Measurements from ENCODE around the gene PEX6. TPM values are rescaled to one million over a fixed set of nuclear protein-coding genes. Genes with fewer than 3 reads are reported as not detected.
"Not testable (repeated sequence)": the region's sequence is repeated elsewhere in the genome, so short reads cannot be mapped to it uniquely, and the experiment has no call there.

Gene PEX6
- total RNA-seq, 2 experiments from 2014 or later: 18.9 to 19.4 TPM

DNA sequence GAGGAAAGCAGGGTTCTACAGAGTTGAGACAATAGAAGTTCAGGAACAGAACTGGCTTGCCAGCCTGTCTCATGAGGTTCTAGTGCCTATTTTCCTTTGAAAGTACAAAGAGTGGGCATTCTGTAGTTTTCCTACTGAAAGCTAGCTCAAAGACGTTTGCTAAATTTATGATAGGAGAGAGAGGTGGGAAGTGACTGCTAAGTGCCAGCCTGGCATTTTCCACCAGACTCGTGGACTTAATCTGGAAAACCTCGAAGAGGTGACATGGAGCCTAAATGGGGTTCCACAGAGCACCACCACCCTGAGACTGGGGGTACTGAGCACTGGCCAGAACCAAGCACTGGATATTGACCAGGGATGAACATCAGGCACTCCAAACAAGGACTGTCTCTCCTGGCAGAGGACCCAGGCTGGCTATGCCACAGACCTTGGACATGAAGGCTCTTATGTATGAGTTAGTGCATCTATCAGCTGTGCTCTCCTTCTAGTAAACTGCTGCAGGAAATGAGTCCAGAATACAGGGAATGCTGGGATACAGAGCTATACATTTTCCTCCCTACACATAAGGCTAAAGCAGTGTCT lies 7.1 kb downstream of the PEX6 start:
- POLR2A ChIA-PET: interaction anchor here (1.1 kb wide), 1 partner anchor 10 kb away, joined by 3 read pairs; no protein-coding TSS in a partner anchor

DNA sequence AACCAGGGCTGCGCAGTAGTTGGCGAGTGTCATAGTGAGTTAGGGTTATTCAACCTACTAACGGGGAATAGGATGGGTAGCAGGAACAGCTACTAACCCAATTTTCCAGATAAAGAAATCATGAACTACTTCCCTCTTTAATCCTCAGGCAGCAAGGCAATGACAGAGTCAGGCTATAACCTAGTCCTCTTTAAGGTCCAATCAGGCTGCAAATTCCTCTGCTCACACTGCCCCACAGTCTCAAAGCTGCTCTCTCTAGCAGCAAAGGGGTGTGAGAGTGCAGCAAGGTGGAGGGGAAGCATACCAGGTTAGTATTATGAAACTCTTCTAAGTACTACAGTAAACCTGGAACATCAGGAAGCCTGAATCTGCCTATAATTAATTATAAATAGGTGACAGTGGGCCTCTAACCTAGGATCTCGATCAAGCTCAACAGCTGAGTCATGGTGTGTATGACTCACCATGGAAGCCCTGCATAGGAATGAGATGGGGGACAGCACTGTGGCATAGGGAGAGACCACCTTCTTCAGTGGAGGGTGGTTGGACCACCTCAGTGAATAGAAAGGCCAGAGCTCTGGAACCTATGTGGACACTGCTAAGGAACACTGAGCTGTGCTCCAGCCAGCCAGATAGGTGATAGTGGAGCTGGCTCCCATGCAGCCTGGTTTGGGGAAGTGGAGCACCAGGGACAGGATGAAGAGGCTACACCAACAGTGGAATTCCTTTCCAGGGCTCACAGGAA lies 7.9 kb downstream of the PEX6 start:
- ChIA-PET POLR2A (interaction anchor here (1.1 kb wide), 1 partner anchor 9 kb away, joined by 3 read pairs; no protein-coding TSS in a partner anchor), CTCF (interaction anchor here (1.0 to 1.2 kb wide), 2 partner anchors 172 to 173 kb away, joined by 3 to 4 read pairs; no protein-coding TSS in a partner anchor)

More for the DNA sequence above, 7.1 kb downstream of the PEX6 start:
- CTCF ChIA-PET: interaction anchor here (0.7 to 1.2 kb wide), 2 partner anchors 38 to 172 kb away, joined by 3 to 4 read pairs; no protein-coding TSS in a partner anchor

DNA sequence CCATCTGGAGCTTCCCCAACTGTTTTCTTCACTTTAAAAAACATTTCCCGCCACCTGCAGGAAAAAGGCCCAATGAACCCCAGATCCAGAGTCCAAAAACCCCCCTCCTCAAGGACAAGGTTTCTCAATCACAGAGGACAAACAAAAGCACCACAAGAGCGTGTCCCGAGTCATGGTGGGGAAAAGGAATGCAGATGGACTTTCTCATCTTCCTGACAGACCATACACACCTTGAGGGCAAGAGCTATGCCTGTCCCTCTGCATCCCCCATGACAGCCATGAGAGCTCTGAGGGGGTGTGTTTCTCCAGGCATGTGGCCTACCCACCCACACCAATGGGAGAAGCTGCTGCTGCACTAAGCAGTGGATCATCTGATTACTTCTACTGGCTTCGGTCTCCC lies 9.0 kb downstream of the PEX6 start:
- ChIA-PET CTCF (no interaction called here), POLR2A (no interaction called here)

DNA sequence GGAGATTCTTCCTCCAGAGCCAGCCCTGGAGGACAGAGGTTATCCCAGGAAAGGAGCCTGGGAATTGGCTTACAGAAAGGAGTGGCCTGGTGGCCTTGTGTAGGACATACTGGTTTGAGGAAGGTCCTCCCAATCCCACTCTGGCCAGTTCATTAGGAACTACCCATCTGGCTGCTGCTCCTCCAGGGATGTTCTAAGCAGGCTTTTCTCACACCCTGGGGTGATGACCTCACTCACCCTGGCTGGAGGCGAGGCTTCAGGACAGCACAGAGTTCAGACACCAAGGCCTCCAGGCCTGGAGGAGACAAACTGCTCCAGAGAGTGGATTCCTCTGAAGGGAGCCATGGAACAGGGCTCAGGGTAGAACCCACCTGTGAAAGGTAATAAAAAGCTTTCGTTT lies 9.6 kb downstream of the PEX6 start:
- POLR2A ChIA-PET: no interaction called here
- CTCF ChIA-PET: no interaction called here

DNA sequence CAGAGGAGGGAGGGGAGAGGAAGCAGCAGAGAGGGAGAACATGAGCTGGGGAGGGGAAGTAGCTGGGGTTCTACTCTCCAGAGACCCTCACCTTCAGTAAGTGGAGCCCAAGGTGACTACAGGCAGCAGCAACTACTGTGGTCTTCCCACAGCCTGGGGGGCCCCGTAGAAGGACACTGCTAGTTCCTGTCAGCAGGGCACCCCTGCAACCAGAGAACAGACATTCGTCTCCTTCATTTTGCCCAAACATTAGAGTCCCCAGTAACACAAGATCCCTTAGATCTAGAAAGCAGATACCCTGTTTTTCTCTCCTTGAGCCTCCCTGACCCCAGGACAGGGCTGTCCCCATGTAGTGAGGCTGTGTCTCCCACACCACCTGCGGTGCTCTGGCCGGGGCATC lies 10.2 kb downstream of the PEX6 start:
- ChIA-PET CTCF (no interaction called here), POLR2A (no interaction called here)

DNA sequence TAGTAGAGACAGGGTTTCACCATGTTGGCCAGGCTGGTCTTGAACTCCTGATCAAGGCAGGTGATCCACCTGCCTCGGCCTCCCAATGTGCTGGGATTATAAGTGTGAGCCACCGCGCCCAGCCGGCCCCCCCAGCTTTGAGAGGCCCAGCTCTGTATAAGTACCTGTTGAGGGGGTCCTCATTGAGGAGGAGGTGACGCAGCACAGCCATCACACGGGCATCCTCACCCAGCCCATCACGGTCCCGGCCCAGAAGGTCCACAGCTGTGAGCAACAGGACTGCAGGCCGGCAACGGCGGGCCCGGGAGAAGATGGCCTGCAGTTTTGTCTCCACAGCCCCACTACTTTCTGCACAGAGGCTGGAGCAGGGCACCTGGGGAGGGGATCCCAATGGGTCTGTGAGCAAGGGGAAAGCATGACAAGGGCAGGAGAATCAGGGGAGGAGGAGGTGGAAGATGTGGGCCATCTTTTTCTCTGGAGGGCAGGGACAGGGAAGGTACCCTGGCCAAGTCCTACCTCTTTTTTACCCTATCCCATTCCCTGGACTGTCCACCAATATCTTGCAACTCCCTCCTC lies 10.8 kb downstream of the PEX6 start:
- CTCF ChIA-PET: no interaction called here
- POLR2A ChIA-PET: no interaction called here

DNA sequence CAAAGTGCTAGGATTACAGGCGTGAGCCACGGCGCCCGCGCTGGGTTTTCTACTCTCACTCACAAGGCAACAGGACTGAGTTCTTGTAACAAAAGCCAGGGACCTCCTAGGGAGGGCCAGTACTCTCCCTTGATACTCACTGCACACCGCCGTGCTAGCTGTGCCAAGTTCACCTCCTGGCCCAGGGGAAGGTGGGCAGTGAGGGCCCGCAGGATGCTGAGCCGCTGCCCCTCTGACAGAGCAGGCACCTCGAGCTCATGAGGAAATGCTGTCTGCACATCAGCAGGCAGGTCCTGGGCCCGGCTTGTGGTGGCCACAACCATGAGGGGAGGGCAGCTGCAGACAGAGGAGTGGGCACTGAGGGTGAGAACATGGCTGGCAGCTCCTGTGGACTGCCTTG lies 11.8 kb downstream of the PEX6 start:
- CTCF ChIA-PET: interaction anchor here (0.5 kb wide), 1 partner anchor 197 kb away, joined by 3 read pairs; no protein-coding TSS in a partner anchor
- POLR2A ChIA-PET: no interaction called here

DNA sequence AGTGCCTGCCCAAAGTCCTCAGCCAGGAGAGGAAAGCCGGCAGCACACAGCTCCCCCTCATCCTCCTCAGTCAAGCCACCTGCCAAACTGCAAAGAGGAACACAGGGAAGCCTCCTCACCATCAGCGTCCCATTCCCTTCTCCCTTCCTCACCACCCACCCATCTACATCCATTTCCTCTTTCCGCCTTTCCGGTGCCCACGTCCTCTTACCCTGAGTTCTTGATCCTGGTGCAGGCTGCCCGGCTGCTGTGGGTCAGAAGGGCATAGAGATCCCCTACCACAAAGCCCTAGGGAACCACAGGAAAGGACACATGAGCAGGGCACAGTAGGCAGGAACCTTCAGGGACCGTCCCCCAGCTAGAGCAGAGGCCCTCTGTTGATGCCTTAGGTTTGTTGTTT lies 12.4 kb downstream of the PEX6 start:
- CTCF ChIA-PET: no interaction called here

DNA sequence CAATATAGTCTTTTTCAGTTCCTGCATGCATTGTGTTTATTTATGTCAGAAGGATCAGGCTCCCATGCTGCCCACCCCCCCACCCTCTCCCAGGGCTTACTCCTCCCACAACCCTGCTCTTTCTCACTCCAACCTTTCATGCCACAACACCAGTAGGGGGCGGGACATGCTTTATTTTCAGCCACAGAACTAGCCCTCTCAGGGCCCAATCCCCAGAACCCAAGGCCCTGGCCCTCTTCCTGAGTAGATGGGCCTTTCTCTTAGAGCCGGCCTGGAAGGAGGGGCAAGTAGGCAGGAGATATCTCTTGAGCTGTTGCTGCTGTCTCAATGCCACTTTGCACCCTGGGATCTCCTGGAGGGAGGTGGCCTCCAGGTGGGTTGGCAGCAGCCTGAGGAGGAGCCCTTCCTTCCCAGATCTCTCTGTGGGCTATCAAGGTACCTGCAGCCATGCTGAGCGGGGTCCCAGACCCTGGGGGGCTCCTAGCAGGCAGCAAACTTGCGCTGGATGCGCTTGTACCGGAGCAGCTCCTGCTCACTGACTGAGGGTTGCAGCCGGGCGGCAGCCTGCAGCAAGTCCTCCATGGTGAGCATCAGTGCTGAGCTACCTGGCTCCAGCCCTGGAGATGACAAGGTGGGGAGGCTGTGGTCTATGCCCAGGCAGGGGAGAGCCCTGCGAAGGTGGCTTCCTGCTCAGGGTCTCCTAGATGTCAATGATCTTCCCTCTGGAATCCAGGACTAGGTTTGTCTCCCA lies 15.0 kb downstream of the PEX6 start:
- ChIA-PET CTCF (interaction anchor here (0.5 kb wide), 1 partner anchor 12 kb away, joined by 3 read pairs; no protein-coding TSS in a partner anchor), POLR2A (interaction anchor here (0.5 kb wide), 1 partner anchor 51 kb away, joined by 3 read pairs; no protein-coding TSS in a partner anchor)

More for the DNA sequence above, 12.4 kb downstream of the PEX6 start:
- POLR2A ChIA-PET: no interaction called here

DNA sequence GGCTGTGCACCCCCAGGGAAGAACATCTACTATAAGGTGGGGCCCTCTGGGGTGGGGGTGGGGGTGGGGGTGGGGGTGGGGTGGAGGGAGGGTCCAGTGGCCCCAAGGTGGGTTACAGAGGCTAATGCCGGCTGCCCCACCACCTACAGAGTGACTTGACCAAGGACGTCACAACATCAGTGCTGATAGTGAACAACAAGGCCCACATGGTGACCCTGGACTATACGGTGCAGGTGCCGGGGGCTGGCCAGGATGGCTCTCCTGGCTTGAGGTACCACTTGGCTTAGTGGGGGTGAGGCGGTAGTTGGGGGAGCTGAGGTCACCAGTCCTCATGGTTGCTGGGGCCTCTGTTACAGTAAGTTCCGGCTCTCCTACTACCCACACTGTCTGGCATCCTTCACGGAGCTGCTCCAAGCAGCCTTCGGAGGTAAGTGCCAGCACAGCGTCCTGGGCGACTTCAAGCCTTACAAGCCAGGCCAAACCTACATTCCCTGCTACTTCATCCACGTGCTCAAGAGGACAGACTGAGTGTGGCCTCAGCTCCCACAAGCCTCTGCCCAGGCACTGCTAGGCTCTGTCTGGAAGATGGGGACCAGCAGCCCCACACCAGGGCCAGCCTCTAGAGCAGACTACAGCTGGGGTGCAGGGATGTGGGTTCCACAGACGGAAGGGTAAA lies 15.7 kb downstream of the PEX6 start:
- POLR2A ChIA-PET: no interaction called here
- CTCF ChIA-PET: interaction anchor here (1.2 kb wide), 1 partner anchor 180 kb away, joined by 5 read pairs; no protein-coding TSS in a partner anchor

DNA sequence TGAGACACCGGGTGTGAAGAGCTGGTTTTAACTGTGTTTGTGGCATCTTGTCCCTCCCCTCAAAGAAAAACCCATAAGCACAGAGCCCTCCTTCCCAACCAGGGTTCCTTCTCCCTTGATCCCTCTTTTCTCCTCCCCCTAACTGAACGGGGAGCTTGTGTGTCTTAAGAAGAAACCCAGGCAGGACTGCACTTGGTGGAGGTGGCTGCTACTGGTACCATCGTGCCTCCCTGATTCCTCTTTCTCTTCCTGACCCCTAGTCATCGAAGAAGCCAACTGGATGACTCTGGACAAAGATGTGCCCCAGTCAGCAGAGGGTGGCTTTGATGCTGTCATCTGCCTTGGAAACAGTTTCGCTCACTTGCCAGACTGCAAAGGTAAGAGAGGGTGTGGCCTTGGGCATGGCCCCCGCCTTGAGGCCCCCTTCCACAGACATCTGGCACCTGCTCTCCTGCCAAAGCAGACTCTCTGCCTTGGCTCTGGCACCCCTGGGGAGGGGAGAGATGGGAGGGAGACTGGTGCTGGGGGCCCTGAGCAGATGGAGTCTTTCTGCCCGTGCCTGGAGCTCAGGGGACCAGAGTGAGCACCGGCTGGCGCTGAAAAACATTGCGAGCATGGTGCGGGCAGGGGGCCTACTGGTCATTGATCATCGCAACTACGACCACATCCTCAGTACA lies 16.3 kb downstream of the PEX6 start:
- CTCF ChIA-PET: interaction anchor here (1.2 kb wide), 1 partner anchor 181 kb away, joined by 5 read pairs; no protein-coding TSS in a partner anchor
- POLR2A ChIA-PET: no interaction called here

DNA sequence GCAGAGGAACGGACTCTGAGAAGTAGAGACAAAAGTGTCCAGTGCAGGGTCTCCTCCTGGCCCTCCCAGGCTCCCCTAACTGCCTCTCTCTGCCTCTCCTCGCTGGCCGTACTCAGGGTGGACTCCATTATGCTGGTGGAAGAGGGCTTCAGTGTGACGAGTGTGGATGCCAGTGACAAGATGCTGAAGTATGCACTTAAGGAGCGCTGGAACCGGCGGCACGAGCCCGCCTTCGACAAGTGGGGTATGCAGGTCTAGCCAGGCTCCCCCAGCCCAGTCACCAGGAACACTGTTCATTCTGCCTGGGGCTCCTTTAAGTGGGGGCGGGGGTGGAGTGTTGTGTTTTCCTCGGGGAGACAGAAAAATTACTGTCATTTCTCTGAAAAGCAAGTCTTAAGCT lies 16.9 kb downstream of the PEX6 start:
- ChIA-PET POLR2A (interaction anchor here (0.7 kb wide), 2 partner anchors 9 to 58 kb away, joined by 3 to 4 read pairs; no protein-coding TSS in a partner anchor), CTCF (interaction anchor here (0.6 to 1.2 kb wide), 2 partner anchors 182 to 400 kb away, joined by 4 to 5 read pairs; no protein-coding TSS in a partner anchor)

DNA sequence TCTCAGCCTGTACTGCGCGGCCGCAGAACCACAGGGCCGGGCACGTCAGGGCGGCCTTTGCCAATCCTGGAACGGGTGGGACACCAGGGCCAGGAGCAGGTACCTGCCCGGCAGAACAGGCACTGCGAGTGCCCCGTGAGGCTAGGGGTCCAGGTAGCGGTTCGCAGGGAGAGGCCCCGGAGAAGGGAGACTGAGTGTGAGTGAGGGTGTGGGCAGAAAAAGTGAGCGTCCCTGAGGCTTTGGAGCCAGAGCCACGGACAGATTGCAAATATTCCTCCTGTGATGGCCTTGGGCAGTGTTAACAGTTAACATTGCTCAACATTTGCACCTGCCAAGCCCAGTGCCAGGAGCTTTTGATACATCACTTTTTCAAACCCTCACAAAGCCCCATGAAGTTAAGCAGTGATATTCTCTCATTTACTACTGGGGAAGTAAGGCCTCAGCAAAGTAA lies 17.9 kb downstream of the PEX6 start:
- ChIA-PET POLR2A (interaction anchor here (0.5 to 0.7 kb wide), 2 partner anchors 10 to 254 kb away, joined by 3 to 5 read pairs; no protein-coding TSS in a partner anchor), CTCF (no interaction called here)

DNA sequence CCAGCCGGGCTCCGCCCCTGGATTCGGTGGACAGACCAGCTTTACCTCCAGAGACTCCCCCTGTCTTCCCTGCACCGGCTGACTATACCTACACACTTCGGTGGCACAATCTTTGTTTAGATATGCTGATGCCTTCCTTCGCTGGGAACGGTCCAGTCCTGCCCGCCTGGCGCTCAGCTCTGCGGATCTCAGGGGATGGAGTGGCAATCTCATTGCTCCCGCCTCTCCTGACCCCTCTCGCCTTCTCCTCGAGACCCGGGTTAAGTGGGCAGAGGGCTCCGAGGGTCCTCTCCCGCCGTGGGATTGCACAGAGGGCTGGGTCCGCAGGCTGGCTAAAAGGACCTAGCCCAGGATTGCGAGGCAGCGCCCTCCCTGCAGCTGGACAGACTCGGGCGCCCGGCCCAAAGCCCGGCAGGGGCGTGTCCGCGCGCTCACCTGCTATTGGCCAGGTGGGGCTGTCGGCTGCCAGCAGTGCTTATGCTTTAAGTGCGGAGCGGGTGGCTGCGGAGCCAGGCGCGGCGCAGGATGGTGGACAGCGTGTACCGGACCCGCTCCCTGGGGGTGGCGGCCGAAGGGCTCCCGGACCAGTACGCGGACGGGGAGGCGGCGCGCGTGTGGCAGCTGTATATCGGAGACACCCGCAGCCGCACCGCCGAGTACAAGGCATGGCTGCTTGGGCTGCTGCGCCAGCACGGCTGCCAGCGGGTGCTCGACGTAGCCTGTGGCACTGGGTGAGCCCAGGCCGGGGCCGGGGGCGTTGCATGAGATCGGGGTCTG lies 18.6 kb downstream of the PEX6 start, which contains the start of gene GNMT:
TSS of gene GNMT (plus strand) at position 512 of the 777 bp plus-strand sequence. CDS start at position 526, 14 bp downstream.
- ChIA-PET CTCF (interaction anchor here (0.9 to 1.2 kb wide), 2 partner anchors 15 to 34 kb away, joined by 3 read pairs; no protein-coding TSS in a partner anchor), POLR2A (interaction anchor here (0.5 kb wide), 1 partner anchor 254 kb away, joined by 5 read pairs; no protein-coding TSS in a partner anchor)

DNA sequence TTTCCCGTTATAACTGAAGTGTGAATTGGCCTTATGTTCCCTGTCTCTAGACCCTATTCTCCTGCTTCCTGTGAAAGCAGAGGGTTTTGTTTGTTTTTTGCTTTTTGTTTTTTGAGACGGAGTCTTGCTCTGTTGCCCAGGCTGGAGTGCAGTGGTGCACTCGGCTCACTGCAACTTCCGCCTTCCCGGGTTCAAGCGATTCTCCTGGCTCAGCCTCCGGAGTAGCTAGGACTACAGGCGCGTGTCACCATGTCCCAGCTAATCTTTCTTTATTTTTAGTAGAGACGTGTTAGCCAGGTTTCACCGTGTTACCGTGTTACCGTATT lies 19.1 kb downstream of the PEX6 start:
- CTCF ChIA-PET: interaction anchor here (0.9 to 1.2 kb wide), 2 partner anchors 15 to 33 kb away, joined by 3 read pairs; no protein-coding TSS in a partner anchor
- POLR2A ChIA-PET: interaction anchor here (0.5 kb wide), 1 partner anchor 22 kb away, joined by 3 read pairs; no protein-coding TSS in a partner anchor

DNA sequence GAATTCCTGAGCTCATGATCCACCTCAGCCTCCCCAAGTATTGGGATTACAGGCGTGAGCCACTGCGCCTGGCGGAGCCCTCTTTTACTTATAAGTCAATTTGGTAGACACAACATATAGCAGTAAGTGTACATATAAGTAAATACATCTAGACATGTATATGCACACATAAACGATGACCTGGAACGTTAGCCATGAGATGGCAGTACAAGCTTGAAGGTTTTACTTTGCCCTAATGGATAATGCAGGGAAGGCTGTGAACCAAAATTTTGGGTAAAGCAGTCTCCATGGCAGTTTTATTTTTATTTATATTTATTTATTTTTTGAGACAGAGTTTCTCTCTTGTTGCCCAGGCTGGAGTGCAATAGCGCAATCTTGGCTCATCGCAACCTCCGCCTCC lies 20.9 kb downstream of the PEX6 start:
- ChIA-PET CTCF (no interaction called here), POLR2A (no interaction called here)

DNA sequence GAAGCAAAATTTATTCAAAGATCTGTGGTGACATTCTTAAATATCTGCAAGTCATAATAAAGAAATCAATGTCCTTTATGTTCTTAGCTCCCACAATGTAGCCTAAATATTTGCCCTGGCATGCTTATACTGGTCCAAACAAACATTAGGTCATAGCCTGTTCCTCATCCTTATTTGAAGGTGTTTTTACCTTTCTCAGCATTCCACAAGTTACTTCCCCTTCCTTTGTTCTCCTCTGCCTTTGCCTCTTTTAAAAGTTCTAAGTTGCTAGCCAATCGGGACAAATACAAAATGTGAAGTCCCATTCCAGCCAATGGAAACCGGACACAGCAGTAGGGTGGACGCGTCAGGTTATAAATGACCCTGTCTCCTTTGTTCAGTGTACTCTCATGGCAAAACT lies 24.6 kb downstream of the PEX6 start:
- POLR2A ChIA-PET, CTCF ChIA-PET: not testable (repeated sequence)

Measured in activated CD8-positive, alpha-beta memory T cell treated with anti-CD3 and anti-CD28 coated beads for 36 hours (primary cell).